Calu3 (cell line): Measurements from ENCODE around the gene STX2. TPM values are rescaled to one million over a fixed set of nuclear protein-coding genes. Genes with fewer than 3 reads are reported as not detected.

ENCODE experiments used
- BruUV-seq: library from RNA; stranded (reverse); fragments of 400-500 nt; replicated peaks from 2 replicates; lab custom pipeline; 2021; lab: Mats Ljungman, UMichigan
- CTCF ChIA-PET: fragments of 300-600 bp; sonication (Branson Sonifier 250); formaldehyde crosslinking; loops from one replicate; lab custom pipeline; 2022; ENCODE audit warnings: antibody characterized with exemption; lab: Charles Lee
- DNase-seq: peaks from one replicate; pipeline ENCODE4 v3.0.0; 2022
- H3K27ac Mint-ChIP-seq: one replicate; pipeline ENCODE4 v1.8.0; 2022; ENCODE audit warnings: mixed read lengths; ENCODE audit not compliant: unreplicated experiment
- H3K27me3 Mint-ChIP-seq: one replicate; pipeline ENCODE4 v1.8.0; 2022; ENCODE audit warnings: mixed read lengths; ENCODE audit not compliant: unreplicated experiment
- H3K36me3 Mint-ChIP-seq: one replicate; pipeline ENCODE4 v1.8.0; 2022; ENCODE audit warnings: mild to moderate bottlenecking, moderate library complexity, mixed read lengths; ENCODE audit not compliant: insufficient read depth, unreplicated experiment
- H3K4me1 Mint-ChIP-seq: one replicate; pipeline ENCODE4 v1.8.0; 2022; ENCODE audit warnings: mild to moderate bottlenecking, low read depth, mixed read lengths; ENCODE audit not compliant: unreplicated experiment
- H3K4me3 Mint-ChIP-seq: one replicate; pipeline ENCODE4 v1.8.0; 2022; ENCODE audit warnings: mild to moderate bottlenecking, low read depth, moderate library complexity, mixed read lengths; ENCODE audit not compliant: unreplicated experiment
- H3K9me3 Mint-ChIP-seq: one replicate; pipeline ENCODE4 v1.8.0; 2022; ENCODE audit warnings: low read depth, mixed read lengths; ENCODE audit not compliant: unreplicated experiment
- CTCF ChIP-seq: fragments of 200-600 bp; IDR thresholded peaks from one replicate; pipeline ENCODE4 v1.8.0; 2022; ENCODE audit warnings: antibody characterized with exemption; ENCODE audit not compliant: unreplicated experiment
- intact Hi-C: fragments of 100-400 bp; cut with micrococcal nuclease; formaldehyde crosslinking; loops from one replicate; pipeline ENCODE4 v1.10.0; 2022; ENCODE audit not compliant: unreplicated experiment
- total RNA-seq: library from RNA; stranded (reverse); gene quantifications from 2 replicates; pipeline ENCODE4 v1.2.3, GENCODE V29; 2022

STX2 gene
- total RNA-seq, 1 experiment from 2014 or later, result 26.7 TPM

- H3K4me3 Mint-ChIP-seq, result no peak overlapping the region
- DNase-seq, result no peak
- H3K9me3 Mint-ChIP-seq, result no peaks in the 10 kb centered on the region
- H3K27ac Mint-ChIP-seq, result no peak overlapping the region
- peaks cover 25% of the 10 kb centered on the region for H3K36me3 Mint-ChIP-seq
- intact Hi-C loops, result no loop called here
- H3K4me1 Mint-ChIP-seq, result no peaks in the 10 kb centered on the region
- CTCF ChIA-PET, result no interaction called here
- no peaks in the 10 kb centered on the region for H3K27me3 Mint-ChIP-seq
- no TSS peak for BruUV-seq
- no peak for TF ChIP-seq CTCF
These were observed 31.7 kb downstream of the STX2 start for GRCh38 chr12:130807309-130807708.

GRCh38 chr12:130806574-130806973 lies 32.5 kb downstream of the STX2 start:
- peaks cover 24% of the 10 kb centered on the region for H3K36me3 Mint-ChIP-seq

GRCh38 chr12:130805635-130806034 lies 33.4 kb downstream of the STX2 start:
- intact Hi-C loops, result no loop called here
- Mint-ChIP-seq H3K27ac (no peak overlapping the region), H3K4me1 (no peaks in the 10 kb centered on the region), H3K9me3 (no peaks in the 10 kb centered on the region), H3K4me3 (no peak overlapping the region), H3K36me3 (peaks cover 19% of the 10 kb centered on the region), H3K27me3 (no peaks in the 10 kb centered on the region)
- BruUV-seq, result no TSS peak
- TF ChIP-seq CTCF, result no peak
- no peak for DNase-seq
- CTCF ChIA-PET, result no interaction called here

More at GRCh38 chr12:130806574-130806973, 32.5 kb downstream of the STX2 start:
- TF ChIP-seq CTCF, result no peak
- no peaks in the 10 kb centered on the region for H3K9me3 Mint-ChIP-seq
- DNase-seq, result no peak
- intact Hi-C loops, result no loop called here
- no TSS peak for BruUV-seq
- H3K27me3 Mint-ChIP-seq, result no peaks in the 10 kb centered on the region
- no peaks in the 10 kb centered on the region for H3K4me1 Mint-ChIP-seq
- CTCF ChIA-PET, result no interaction called here
- no peak overlapping the region for H3K4me3 Mint-ChIP-seq
- no peak overlapping the region for H3K27ac Mint-ChIP-seq

- BruUV-seq, result no TSS peak
- Mint-ChIP-seq H3K36me3 (peaks cover 23% of the 10 kb centered on the region), H3K27me3 (no peaks in the 10 kb centered on the region), H3K4me1 (no peaks in the 10 kb centered on the region), H3K4me3 (no peak overlapping the region), H3K27ac (no peak overlapping the region), H3K9me3 (no peaks in the 10 kb centered on the region)
- intact Hi-C loops, result no loop called here
- no peak for DNase-seq
- TF ChIP-seq CTCF, result no peak
- CTCF ChIA-PET, result interaction anchor here (0.6 kb wide), 1 partner anchor 91 kb away, joined by 3 read pairs; no protein-coding TSS in a partner anchor
These were observed 34.8 kb downstream of the STX2 start for GRCh38 chr12:130804216-130804615.
